Panc1 (cell line): ENCODE results near the gene MAP3K15. TPM values are rescaled to one million over a fixed set of nuclear protein-coding genes. Genes with fewer than 3 reads are reported as not detected.

Experiments
- ATAC-seq: fragments of 200-7000 bp; cut with Tn5 transposase; 2 replicates; pipeline ENCODE4 v1.9.1; 2020; ENCODE audit warnings: mild to moderate bottlenecking, moderate library complexity
- BruUV-seq: library from RNA; stranded (reverse); fragments of 400-500 nt; replicated peaks from 2 replicates; lab custom pipeline; 2021; lab: Mats Ljungman, UMichigan
- CTCF ChIA-PET: fragments of 300-600 bp; sonication (Branson Sonifier 250); formaldehyde crosslinking; loops from one replicate; lab custom pipeline; 2022; ENCODE audit warnings: antibody characterized with exemption; lab: Charles Lee
- POLR2A ChIA-PET: fragments of 300-600 bp; sonication (Branson Sonifier 250); formaldehyde crosslinking; loops from one replicate; lab custom pipeline; 2022; ENCODE audit warnings: antibody characterized with exemption; lab: Charles Lee
- DNase-seq: peaks from one replicate; pipeline ENCODE4 v3.0.0-alpha.2; 2010; ENCODE audit warnings: low read depth, low spot score
- H3K27ac ChIP-seq: 2 replicates; pipeline ENCODE4 v1.5.1; 2011; ENCODE audit warnings: mild to moderate bottlenecking, low read length, inconsistent platforms
- H3K27me3 ChIP-seq: fragments of 200-500 bp; sonication (Bioruptor generic); 2 replicates; pipeline ENCODE4 v1.6.0; 2014; ENCODE audit warnings: low read length, inconsistent platforms; ENCODE audit not compliant: control insufficient read depth, insufficient read depth
- H3K36me3 ChIP-seq: fragments of 200-500 bp; sonication (Bioruptor generic); 2 replicates; pipeline ENCODE4 v1.5.1; 2014; ENCODE audit warnings: inconsistent platforms, mild to moderate bottlenecking, low read length, moderate library complexity; ENCODE audit not compliant: control insufficient read depth, insufficient read depth
- H3K4me1 ChIP-seq: 2 replicates; pipeline ENCODE4 v1.5.1; 2011; ENCODE audit warnings: inconsistent platforms, mild to moderate bottlenecking, low read length, moderate library complexity; ENCODE audit not compliant: control insufficient read depth, insufficient read depth
- H3K4me3 ChIP-seq, 2 experiments: 2 replicates each; pipeline ENCODE4 v1.5.1; 2011 to 2012; ENCODE audit warnings: low read depth in 2 of 2, low read length in 2 of 2, mild to moderate bottlenecking in 2 of 2, inconsistent platforms in 1 of 2, moderate library complexity in 1 of 2
- H3K9me3 ChIP-seq: fragments of 200-500 bp; sonication (Bioruptor generic); 2 replicates; pipeline ENCODE4 v1.5.1; 2014; ENCODE audit warnings: low read depth, mild to moderate bottlenecking, inconsistent platforms, low read length, moderate library complexity; ENCODE audit not compliant: control insufficient read depth, insufficient read depth
- CTCF ChIP-seq: fragments of 450-650 bp; IDR thresholded peaks from 2 replicates; pipeline ENCODE4 v1.5.1; 2017; ENCODE audit warnings: mild to moderate bottlenecking
- POLR2AphosphoS5 ChIP-seq: IDR thresholded peaks from 2 replicates; pipeline ENCODE4 v1.6.1; 2012; ENCODE audit warnings: mild to moderate bottlenecking, low read depth, low read length, moderate library complexity
- REST ChIP-seq, 2 experiments: IDR thresholded peaks; 2 replicates each; pipeline ENCODE4 v1.6.1; 2011 to 2012; ENCODE audit warnings: low read depth in 2 of 2, control low read depth in 1 of 2, low read length in 1 of 2, mild to moderate bottlenecking in 1 of 2, moderate library complexity in 1 of 2; ENCODE audit not compliant: insufficient read depth in 1 of 2
- SIN3A ChIP-seq: IDR thresholded peaks from 2 replicates; pipeline ENCODE4 v1.6.1; 2012; ENCODE audit warnings: low read depth, mild to moderate bottlenecking, low read length, moderate library complexity, borderline replicate concordance; ENCODE audit not compliant: insufficient read depth
- TCF7L2 ChIP-seq: IDR thresholded peaks from 2 replicates; pipeline ENCODE4 v1.6.1; 2011; ENCODE audit warnings: mild to moderate bottlenecking, low read depth, low read length, inconsistent platforms
- in situ Hi-C: cut with HindIII; loops from 2 replicates; pipeline ENCODE4 v1.10.0; 2016; ENCODE audit warnings: low sequenced_read_pairs, low pct_unique_long_range_greater_than_20kb
- intact Hi-C: fragments of 100-400 bp; cut with micrococcal nuclease; formaldehyde crosslinking; loops from one replicate; pipeline ENCODE4 v1.10.0; 2022; ENCODE audit not compliant: unreplicated experiment
- total RNA-seq: library from RNA; stranded (reverse); gene quantifications from one replicate; pipeline ENCODE4 v1.2.1, GENCODE V29; 2021; ENCODE audit not compliant: unreplicated experiment

MAP3K15 gene
- total RNA-seq, 1 experiment from 2014 or later: 4.9 TPM

GRCh38 chrX:19331831-19332230, 183.5 kb downstream of the MAP3K15 start:
- in situ Hi-C loops (no loop called here), intact Hi-C loops (no loop called here)
- no peaks in the 10 kb centered on the region for H3K4me1 ChIP-seq
- POLR2A ChIA-PET: no interaction called here
- no peak for TF ChIP-seq REST (IDR thresholded peaks at IDR 0.05; ENCODE audit: insufficient read depth in 1 of 2, low read depth in 2 of 2, low read length in 1 of 2)
- TF ChIP-seq CTCF: no peak
- no peak for TF ChIP-seq POLR2AphosphoS5
- TF ChIP-seq TCF7L2: no peak
- TF ChIP-seq SIN3A: no peak
- H3K27ac ChIP-seq: no peak overlapping the region
- no peaks in the 10 kb centered on the region for H3K9me3 ChIP-seq
- H3K36me3 ChIP-seq: no peaks in the 10 kb centered on the region
- no TSS peak for BruUV-seq
- ATAC-seq: no peak
- CTCF ChIA-PET: no interaction called here
- no peak overlapping the region for H3K4me3 ChIP-seq
- DNase-seq: no peak
- no peaks in the 10 kb centered on the region for H3K27me3 ChIP-seq

- Histone ChIP-seq H3K4me3 (no peak overlapping the region), H3K9me3 (no peaks in the 10 kb centered on the region), H3K36me3 (no peaks in the 10 kb centered on the region), H3K27ac (no peak overlapping the region), H3K4me1 (no peaks in the 10 kb centered on the region), H3K27me3 (no peaks in the 10 kb centered on the region)
- ChIA-PET POLR2A (no interaction called here), CTCF (no interaction called here)
- TF ChIP-seq SIN3A (no peak), CTCF (no peak), POLR2AphosphoS5 (no peak), REST (IDR thresholded peaks at IDR 0.05; ENCODE audit: insufficient read depth in 1 of 2, low read depth in 2 of 2, low read length in 1 of 2) (no peak), TCF7L2 (no peak)
- no peak for DNase-seq
- in situ Hi-C loops (no loop called here), intact Hi-C loops (no loop called here)
- no TSS peak for BruUV-seq
- no peak for ATAC-seq
Measured at GRCh38 chrX:19326567-19326966, 188.7 kb downstream of the MAP3K15 start.

Other genes starting within 250 kb of the MAP3K15 start
- 149 TPM for gene PDHA1, start 171.6 kb downstream of the MAP3K15 start, total RNA-seq